CD4-positive, alpha-beta T cell treated with Interleukin-4 for 4 hours (primary cell): ENCODE results near the gene TAOK3.
"Not testable (repeated sequence)": the region's sequence is repeated elsewhere in the genome, so short reads cannot be mapped to it uniquely, and the experiment has no call there.

Experiments used
- DNase-seq: peaks from one replicate; pipeline ENCODE4 v3.0.0-alpha.2; 2020

The TAOK3 gene

DNA sequence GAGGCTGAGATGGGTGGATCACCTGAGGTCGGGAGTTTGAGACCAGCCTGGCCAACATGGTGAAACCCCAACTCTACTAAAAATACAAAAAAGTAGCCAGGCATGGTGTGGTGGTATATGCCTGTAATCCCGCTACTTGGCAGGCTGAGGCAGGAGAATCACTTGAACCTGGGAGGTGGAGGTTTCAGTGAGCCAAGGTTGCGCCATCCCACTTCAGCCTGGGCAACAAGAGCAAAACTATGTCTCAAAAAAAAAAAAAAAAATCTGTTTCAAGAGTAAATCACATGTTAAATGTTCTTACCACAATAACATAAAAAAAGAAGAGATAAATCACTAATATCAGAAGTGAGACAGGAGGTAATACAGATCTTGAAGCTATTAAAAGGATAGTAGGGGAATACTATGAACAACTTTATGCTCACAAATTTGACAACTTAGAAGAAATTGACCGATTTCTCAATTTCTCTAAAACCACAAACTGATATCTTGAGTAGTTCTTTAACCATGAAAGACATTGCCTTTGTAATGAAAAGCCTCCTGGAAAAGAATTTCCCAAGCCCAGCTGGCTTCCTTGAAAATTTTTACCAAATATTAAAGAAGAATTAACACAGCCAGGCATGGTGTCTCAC is 37.7 kb downstream of the TAOK3 start:
- no peak for DNase-seq

DNA sequence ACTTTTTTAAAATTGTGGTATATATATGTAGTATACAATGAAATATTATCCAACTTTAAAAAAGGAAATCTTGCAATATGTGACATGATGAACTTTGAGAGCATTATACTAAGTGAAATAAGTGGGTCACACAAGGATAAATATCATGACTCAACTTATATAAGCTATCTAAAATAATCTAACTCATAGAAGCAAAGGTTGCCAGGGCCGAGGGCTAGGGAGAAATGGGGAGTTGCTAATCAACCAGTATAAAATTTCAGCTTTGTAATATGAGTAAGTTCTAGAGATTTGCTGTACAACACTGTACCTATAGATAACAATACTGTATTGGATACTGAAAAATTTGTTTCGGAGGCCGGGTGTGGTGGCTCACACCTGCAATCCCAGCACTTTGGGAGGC is 38.5 kb downstream of the TAOK3 start:
- DNase-seq: no peak

DNA sequence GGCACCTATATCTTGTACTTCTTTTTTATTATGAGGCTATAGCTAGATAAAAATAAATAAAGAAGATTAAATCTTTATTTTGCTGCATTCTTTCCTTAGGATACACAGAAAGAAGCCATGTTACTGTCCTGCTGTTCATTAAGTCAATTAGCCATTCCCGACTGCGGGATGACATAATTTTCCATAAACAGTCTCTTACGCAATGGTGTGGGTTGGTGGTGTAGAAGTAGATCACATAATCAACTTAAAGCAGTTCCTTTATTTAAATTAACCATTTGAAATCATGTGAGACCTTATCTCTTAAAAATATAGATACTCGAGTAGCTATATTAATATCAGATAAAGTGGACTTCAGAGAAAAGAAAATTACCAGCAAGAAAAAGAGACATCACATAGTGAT is 40.2 kb downstream of the TAOK3 start:
- peak; percentile 24 for DNase-seq

DNA sequence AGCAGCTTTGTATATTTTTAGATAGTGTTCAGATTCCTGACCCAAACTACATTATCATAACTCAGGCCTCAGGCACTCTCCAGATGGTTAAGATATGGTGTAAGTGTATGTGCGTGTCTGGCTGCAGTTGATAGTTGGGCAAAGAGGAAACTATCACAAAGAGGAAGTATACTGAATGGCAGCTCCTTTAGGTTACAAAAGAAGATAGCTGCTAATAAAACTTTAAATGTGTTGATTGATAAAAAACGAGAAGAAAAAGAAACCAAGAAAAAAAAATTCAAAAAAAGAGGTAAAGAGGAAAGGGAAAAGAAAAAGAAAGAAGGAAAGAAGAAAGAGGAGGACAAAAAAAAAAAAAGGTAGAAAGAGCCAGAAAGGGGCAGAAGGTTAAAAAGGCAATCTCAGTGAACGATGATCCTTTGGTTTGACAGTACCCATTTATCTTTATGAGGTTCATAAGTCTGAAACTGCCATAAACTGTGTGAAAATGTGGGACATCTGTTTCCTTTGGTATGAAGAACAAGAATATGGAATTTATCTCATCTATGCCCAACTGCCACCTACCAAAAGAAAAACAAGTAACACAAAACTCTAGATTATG is 42.2 kb downstream of the TAOK3 start:
- no peak for DNase-seq

DNA sequence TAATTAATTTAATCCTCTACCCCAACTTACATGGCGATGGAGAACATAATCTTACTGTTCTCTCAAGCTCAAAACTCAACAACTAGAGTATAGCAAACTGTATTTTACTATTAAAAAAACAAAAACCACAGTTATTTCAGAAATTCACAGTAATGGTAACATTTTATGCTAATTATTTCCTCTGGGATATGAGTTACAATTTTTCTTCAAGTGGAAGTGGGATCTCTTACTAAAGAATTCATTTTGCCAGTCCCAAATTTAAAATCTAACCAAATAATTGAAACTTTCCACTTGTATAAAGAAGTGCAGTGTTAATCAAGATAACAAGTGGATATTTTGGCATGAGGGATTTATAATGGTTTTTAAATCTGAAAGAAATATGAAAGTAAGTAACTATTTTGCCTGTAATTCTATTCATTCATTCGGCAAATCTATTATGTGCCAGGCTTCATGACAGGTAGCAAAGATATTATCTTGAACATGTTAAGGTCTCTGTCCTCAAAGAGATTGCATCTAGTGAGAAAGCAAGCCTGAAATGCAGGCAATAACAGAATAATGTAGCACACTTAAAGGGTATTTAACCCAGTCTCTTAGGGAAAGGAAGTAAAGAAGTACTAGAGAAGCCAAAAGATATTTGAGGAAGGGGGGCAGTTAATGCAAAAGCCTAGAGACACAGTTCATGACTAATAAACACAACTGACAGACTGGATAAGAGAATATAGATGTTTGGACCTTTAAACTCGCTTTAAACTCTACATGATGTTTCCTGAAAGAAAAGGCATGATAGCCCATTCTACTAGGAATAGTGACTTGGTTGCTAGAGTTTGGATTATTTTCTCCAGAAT is 44.0 kb downstream of the TAOK3 start:
- no peak for DNase-seq

DNA sequence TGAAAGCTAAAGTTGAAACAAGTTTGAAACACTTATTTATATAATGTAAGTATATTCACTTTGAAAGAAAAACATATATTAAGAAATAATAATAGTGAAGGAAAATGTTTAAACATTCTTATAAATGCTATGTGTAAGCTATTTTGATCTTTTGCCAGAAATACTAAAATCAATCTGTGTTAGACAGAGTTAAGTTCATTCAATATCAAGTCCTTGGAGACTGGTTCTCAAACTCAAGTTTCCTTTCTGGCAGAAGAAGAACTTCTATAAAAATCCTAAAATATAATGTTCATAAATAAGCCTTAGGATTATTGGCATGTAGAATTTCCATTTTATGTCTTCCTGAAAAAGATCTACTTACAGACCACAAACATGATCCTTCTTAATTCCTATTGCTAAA is 45.3 kb downstream of the TAOK3 start:
- no peak for DNase-seq

DNA sequence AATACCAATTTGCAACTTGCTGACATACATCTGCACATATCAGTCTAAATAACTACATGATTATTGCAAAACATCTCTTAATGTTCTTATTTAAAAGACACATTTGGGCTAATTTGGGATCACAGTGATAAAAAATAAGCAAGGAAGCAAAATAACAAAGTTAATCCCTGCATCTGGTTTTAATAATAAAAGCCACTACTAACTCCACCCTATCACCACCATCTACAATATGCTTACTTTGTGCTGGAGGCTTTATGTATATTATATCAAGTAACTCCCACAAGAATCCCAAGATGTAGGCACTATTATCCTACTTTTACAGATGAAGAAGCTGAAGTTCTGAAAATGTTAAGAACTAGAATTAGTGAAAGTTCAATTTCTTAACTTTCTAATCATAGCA is 45.7 kb downstream of the TAOK3 start:
- no peak for DNase-seq

DNA sequence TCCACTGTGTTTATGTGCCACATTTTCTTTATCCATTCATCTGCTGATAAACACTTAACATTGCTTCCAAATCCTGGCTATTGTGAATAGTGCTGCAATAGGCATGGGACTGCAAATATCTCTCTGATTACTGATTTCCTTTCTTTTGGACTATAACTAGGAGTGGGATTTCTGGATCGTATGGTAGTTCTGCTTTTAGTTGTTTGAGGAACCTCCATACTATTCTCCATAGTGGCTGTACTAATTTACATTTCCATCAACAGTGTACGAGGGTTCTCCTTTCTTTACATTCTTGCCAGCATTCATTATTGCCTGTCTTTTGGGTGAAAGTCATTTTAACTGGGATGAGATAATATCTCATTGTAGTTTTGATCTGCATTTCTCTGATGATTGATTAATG is 47.6 kb downstream of the TAOK3 start:
- no peak for DNase-seq

DNA sequence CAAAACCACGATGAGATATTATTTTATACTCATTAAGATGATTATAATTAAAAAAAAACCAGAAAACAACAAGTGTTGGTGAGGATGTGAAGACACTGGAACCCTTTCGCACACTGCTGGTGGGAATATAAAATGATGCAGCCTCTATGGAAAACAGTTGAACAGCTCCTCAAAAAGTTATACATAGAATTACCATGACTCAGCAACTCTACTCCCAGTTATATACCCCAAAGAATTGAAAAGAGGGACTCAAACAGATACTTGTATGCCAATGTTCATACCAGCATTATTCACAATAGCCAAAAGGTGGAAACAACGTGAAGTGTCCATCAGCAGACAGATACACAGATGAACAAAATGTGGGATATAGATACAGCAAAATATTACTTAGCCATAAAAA is 53.1 kb downstream of the TAOK3 start:
- no peak for DNase-seq

DNA sequence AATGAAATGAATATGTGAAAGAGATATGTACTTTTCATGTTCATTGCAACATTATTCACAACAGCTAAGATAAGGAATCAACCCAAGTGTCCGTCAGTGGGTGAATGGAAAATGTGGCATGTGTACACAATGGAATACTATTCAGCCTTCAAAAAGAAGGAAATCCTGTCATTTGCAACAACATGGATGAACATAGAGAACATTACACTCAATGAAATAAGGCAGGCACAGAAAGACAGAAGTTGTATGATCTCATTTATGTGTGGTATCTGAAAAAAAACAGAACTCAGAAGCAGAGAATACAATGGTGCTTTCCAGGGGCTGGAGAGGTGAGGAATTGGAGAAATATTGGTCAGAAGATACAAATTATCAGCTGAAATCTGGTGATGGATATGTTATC is 54.0 kb downstream of the TAOK3 start:
- no peak for DNase-seq

DNA sequence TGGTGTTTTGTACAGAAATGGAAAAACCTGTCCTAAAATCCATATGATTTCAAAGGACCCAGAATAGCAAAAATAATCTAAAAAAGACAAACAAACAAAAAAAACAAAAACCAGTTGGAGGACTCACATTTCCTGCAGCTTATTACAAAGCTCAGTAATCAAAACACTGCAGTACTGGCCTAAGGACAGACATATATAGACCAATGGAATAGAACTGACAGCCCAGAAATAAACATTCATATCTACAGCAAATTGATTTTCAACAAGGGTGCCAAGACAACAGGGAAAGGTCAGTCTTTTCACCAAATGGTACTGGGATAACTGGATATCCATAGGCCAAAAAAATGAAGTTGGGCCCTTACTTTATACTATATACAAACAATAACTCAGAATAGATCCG is 55.0 kb downstream of the TAOK3 start:
- no peak for DNase-seq

DNA sequence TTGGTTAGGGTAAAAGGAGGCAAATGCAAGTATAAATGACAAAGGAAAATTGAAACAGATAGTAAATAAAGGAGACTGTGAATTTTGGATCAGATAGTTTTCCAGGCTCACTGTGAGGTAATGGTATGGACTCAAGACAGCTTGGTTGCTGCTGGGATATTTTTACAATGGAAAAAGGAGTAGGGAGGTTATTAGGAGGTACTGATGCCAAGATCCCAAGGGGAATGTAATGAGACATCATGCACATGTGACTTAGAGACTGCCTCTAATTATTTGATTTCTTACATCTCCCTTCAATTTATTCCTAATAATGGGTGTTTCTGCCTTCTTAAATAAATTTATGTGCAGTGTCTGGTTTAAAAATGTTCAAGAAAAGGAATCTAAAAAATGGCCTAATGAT is 56.9 kb downstream of the TAOK3 start:
- DNase-seq: no peak

DNA sequence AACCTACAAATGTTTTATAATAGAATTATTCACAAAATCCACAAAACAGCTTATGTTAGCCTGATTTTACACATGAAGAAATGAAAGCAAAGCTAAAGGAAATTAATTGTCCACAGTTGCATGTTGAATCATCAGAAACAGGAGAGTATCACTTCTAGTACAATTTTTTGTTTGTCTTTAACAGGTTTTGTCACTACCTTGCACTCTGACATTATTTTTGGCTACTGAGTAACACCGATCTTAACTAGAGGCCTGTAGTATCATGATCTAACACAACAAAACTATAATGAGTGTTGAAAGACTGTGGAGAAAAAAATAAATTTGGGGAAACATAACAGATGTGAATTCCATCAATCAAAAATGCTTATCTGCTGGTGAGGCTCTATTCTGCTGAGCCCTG is 60.1 kb downstream of the TAOK3 start:
- no peak for DNase-seq

DNA sequence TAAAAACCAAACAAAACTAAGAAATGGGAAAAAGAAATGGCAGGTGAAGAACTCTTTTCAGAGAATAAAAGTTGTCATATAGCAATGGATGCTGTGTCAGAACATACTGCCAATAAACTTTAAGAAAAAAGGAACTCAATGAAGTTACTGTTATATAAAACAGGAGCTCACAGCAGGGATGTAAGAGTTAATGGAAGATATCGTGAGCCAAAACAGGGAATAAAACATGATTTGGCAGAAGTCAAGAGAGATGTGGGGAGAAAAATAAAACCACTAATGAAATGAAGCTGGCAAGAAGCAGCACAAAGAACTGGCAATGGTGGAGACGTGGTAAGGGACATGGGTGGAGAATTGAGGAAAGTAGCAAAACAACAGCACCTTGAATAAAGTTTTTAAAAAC is 61.0 kb downstream of the TAOK3 start:
- DNase-seq: no peak

DNA sequence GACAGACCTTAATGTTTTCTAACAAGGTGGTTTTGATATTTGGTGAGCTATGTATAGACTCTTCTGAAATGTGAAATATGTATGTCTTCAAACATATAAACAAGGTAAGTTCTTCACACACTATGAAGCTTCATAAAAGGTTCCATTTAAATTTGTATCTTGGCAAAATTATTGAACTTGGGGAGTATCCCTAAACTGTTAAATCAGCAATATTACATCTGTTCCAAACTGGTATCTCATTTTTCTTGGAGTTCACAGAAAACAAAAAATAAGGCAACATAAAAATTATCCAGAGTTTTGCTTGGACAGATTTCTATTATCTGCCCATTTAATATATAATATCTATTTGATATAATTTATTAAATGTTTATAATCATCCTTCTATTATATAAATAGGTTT is 62.4 kb downstream of the TAOK3 start:
- no peak for DNase-seq

DNA sequence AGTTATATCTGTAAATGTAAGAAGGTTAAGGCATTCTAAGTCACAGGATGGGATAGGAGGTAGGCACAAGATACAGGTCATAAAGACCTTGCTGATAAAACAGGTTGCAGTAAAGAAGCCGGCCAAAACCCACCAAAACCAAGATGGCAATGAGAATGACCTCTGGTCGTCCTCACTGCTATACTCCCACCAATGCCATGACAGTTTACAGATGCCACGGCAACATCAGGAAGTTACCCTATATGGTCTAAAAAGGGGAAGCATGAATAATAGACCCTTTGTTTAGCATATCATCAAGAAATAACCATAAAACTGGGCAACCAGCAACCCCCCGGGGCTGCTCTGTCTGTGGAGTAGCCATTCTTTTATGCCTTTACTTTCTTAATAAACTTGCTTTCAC is 64.7 kb downstream of the TAOK3 start:
- not testable (repeated sequence) for DNase-seq

DNA sequence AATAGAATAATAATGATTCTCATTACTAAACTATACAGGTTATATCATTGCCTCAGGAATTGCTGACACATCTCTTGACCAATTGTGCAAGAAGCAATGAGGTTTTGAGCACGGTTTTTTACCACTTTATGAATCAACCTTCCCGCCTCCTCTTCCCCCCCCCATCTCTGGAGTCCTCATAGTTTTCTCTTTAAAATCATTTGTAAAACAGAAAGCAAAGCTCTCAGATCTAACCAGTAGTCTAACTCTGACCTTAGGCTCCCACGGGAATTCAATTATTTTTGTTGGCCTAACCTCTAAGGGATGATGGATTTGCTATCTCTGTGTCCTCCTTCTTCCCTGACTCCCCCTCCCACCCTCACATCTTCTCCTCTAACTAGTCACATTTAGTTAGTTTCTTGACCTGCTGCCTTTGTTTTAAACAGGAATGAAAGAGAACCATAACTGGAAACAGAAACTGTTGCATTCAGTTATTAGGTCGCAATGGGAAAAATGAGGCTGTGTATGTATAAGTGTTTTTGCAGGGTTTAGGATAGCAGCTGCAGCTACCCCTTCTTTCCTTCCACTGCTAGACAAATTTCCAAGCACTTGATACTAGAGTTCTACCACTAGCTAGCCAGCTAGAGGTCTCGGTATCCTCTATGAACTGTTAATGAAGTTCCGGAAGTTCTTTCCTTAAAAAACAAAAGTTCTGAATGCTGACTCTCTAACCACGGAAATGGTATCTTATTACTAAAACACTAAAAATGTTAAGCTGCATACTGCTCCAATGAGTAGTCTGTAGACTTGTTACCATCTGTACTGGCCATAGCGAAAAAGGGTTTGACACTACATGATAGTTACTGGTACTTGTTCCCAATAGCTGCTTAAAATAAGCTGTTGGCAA is 65.4 kb downstream of the TAOK3 start:
- peak; percentile 32 for DNase-seq

DNA sequence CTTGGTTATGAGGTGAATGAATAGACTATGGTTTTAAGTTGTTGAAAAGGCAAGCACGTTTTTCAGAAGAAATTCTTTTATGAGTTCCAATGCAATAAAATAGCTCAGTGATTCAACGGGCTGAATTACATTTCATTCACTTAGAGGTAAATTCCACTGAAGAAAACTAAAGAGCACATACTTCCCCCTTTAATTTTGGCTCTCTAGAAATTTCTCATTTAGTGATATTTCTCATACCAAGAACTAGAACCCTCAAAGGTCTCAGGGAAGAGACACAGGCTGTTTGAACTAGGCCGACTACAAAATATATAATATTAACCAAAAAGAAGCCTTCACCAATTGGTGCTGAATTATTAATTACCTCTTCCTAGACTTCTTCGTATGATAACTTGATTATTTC is 68.6 kb downstream of the TAOK3 start:
- no peak for DNase-seq

DNA sequence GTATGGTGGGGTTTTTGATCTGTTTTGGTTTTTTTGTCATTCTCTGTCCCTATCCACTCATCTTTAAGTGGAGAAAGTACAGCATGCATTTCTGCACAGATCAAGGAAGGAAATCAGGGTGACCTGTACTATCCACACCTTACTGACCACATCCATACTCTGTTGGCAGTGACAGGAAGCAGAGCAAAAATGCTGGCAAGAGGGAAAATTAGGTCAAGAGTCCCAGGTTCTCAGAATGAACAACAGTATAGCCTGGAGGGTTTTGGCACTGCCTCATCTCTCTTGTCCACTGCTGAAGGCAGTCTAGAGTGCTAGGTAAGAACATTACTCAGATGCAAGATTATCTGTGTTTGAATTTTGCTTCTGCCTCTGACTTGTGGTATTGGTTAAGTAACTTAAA is 70.7 kb downstream of the TAOK3 start:
- no peak for DNase-seq

DNA sequence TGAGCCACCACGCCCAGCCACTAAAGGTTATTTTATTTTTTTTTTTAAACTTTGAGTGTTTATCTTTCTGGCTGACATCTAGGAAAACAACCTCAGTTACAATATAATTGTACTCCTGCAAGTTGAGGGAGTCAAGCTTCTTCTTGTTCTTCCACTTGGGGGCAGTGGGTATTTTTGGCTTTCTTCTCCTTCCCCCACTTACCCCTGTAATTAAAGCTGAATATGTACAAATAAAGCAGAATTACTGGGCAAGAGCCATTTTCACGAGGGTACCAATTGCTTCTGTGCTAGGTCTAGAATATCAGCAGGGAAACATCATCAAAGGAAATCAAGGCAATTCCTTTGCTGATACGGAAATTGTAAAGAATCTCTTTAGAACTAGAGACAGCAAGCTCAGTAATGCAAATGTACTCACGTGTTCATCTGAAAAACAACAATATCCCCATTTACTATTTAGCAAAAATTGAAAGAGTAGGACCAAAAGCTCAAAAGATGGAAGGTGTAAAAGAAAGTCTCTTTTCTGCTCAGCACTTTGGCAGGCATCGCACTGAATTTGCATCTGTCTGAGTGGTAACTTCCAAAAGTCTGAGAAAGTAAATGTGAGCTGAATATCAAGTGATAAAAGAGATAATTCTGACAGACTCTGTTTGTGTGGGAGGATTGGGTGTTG is 72.8 kb downstream of the TAOK3 start:
- no peak for DNase-seq

DNA sequence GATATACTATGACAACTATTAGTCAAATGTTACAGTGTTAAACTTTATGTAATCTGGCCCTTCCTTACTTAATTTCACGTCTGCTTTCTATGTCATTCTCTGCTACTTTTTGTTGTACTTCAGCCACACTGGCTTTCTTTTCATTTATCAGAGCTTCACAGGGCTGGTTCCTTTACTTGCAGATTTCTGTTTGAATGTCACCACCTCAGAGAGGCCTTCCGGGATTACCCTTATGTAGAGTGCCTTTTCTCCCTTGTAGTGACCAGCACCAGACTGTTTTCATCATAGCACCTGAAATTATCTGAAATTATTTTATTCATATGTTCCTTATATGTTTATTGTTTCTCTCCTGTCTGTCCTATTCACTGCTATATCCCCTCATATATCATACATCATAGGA is 75.4 kb downstream of the TAOK3 start:
- no peak for DNase-seq

DNA sequence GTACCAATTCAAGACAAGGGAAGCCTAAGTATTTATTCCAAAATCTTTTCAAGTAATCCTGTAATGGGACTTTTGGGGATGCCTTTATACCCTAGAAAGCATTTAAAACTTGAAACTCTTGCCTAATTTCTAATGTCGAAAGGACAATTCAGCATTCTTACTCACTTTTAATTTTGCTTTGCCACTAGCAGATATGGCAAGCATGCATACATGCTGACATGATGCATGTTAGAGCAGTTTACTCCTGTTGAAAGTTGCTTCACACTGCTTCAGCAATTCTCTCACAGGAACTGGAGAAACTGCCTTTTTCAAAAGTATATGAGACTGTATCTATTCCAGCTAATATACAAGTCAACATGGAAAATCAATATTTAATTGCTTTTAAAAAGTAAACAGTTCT is 79.9 kb downstream of the TAOK3 start:
- DNase-seq: no peak

DNA sequence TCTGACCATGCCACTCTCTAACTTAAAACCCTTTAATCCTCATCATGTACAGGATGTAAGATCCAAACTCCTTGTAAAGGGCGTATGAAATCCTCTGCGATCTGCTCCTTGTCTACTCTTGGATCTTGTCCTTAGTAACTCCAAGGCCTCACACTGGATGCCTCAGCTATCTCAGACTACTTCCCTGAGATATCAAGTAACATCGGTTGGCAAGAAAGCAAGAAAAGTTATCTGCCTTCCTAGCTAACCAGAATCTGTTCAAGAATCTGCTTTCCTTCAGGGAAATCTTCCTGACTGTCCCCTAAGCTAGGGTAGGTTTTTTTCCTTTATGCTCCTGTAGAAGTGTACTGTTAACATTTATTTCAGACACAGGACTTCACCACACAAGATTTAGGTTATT is 82.6 kb downstream of the TAOK3 start:
- no peak for DNase-seq
